HEK293 (cell line): ENCODE data around the gene ACSM5.

ENCODE experiments used
- CTCF ChIA-PET: fragments of 350-600 bp; formaldehyde crosslinking; extraction: SDS; loops from one replicate; lab custom pipeline; 2021; ENCODE audit warnings: antibody characterized with exemption; lab: Yijun Ruan, JAX
- POLR2A ChIA-PET: fragments of 300-600 bp; formaldehyde crosslinking; extraction: SDS; loops from one replicate; lab custom pipeline; 2020; ENCODE audit warnings: antibody characterized with exemption, inconsistent platforms; lab: Yijun Ruan, JAX
- H3K27ac ChIP-seq: fragments of 200-500 bp; sonication (Bioruptor generic); 2 replicates; pipeline ENCODE4 v1.5.1; 2014; ENCODE audit warnings: low read depth, low read length, control low read depth, inconsistent platforms; ENCODE audit errors: extremely low read depth
- H3K36me3 ChIP-seq, 2 experiments: fragments of 200-500 bp in 1 of 2; sonication (Bioruptor generic) in 1 of 2; 1 replicate in 1 of 2; 2 replicates in 1 of 2; pipeline ENCODE4 v1.5.1; 2014 to 2017; ENCODE audit warnings: inconsistent platforms in 2 of 2, low read length in 2 of 2; ENCODE audit not compliant: control insufficient read depth in 2 of 2, insufficient read depth in 1 of 2
- H3K4me1 ChIP-seq: fragments of 200-500 bp; sonication (Bioruptor generic); 2 replicates; pipeline ENCODE4 v1.5.1; 2014; ENCODE audit warnings: mild to moderate bottlenecking, low read length, inconsistent platforms; ENCODE audit not compliant: control insufficient read depth, insufficient read depth
- H3K4me3 ChIP-seq: 2 replicates; pipeline ENCODE4 v1.5.1; 2011; ENCODE audit warnings: low read depth, mild to moderate bottlenecking, control low read depth, low read length, moderate library complexity
- H3K9me3 ChIP-seq: fragments of 200-500 bp; sonication (Bioruptor generic); 2 replicates; pipeline ENCODE4 v1.5.1; 2014; ENCODE audit warnings: low read depth, low read length, inconsistent platforms; ENCODE audit not compliant: control insufficient read depth, insufficient read depth
- ELK4 ChIP-seq: IDR thresholded peaks from 2 replicates; pipeline ENCODE4 v1.6.1; 2011; ENCODE audit warnings: mild to moderate bottlenecking, low read depth, low read length, borderline replicate concordance
- GLIS2 ChIP-seq: fragments of 450-650 bp; formaldehyde crosslinking; IDR thresholded peaks from 2 replicates; pipeline ENCODE4 v1.5.1; 2016; ENCODE audit warnings: missing biosample characterization, missing genetic modification characterization
- HOXC10 ChIP-seq: sonication (generic); formaldehyde crosslinking; IDR thresholded peaks from 2 replicates; pipeline ENCODE4 v1.8.1; 2023; ENCODE audit warnings: mild to moderate bottlenecking, missing genetic modification reagents
- KLF8 ChIP-seq: fragments of 450-650 bp; formaldehyde crosslinking; IDR thresholded peaks from 2 replicates; pipeline ENCODE4 v1.5.1; 2016; ENCODE audit warnings: missing biosample characterization, missing genetic modification characterization
- MYNN ChIP-seq: fragments of 450-650 bp; formaldehyde crosslinking; IDR thresholded peaks from 2 replicates; pipeline ENCODE4 v1.5.1; 2016; ENCODE audit warnings: missing biosample characterization, missing genetic modification characterization, borderline replicate concordance
- SCRT1 ChIP-seq: fragments of 450-650 bp; formaldehyde crosslinking; IDR thresholded peaks from 2 replicates; pipeline ENCODE4 v1.5.1; 2016; ENCODE audit warnings: missing biosample characterization, missing genetic modification characterization, borderline replicate concordance
- ZFP37 ChIP-seq: fragments of 450-650 bp; formaldehyde crosslinking; IDR thresholded peaks from 2 replicates; pipeline ENCODE4 v1.5.1; 2016; ENCODE audit warnings: missing biosample characterization, missing genetic modification characterization
- ZNF112 ChIP-seq: fragments of 450-650 bp; formaldehyde crosslinking; IDR thresholded peaks from 2 replicates; pipeline ENCODE4 v1.5.0; 2017; ENCODE audit warnings: missing biosample characterization, missing genetic modification characterization
- ZNF174 ChIP-seq: fragments of 450-650 bp; formaldehyde crosslinking; IDR thresholded peaks from 2 replicates; pipeline ENCODE4 v1.5.0; 2017; ENCODE audit warnings: missing biosample characterization, mild to moderate bottlenecking, missing genetic modification characterization
- ZNF280D ChIP-seq: fragments of 450-650 bp; formaldehyde crosslinking; IDR thresholded peaks from 2 replicates; pipeline ENCODE4 v1.5.1; 2016; ENCODE audit warnings: missing biosample characterization, missing genetic modification characterization
- ZNF350 ChIP-seq: fragments of 450-650 bp; formaldehyde crosslinking; IDR thresholded peaks from 2 replicates; pipeline ENCODE4 v1.5.0; 2017; ENCODE audit warnings: missing biosample characterization, mild to moderate bottlenecking, missing genetic modification characterization
- ZNF394 ChIP-seq: fragments of 450-650 bp; formaldehyde crosslinking; IDR thresholded peaks from 2 replicates; pipeline ENCODE4 v1.5.1; 2016; ENCODE audit warnings: missing biosample characterization, missing genetic modification characterization, mild to moderate bottlenecking, moderate library complexity, borderline replicate concordance
- ZNF416 ChIP-seq: fragments of 450-650 bp; formaldehyde crosslinking; IDR thresholded peaks from 2 replicates; pipeline ENCODE4 v1.5.1; 2016; ENCODE audit warnings: missing biosample characterization, missing genetic modification characterization
- ZNF623 ChIP-seq: fragments of 450-650 bp; formaldehyde crosslinking; IDR thresholded peaks from 2 replicates; pipeline ENCODE4 v1.5.1; 2016; ENCODE audit warnings: missing biosample characterization, missing genetic modification characterization
- ZNF677 ChIP-seq: fragments of 450-650 bp; IDR thresholded peaks from 2 replicates; pipeline ENCODE4 v1.5.0; 2018; ENCODE audit warnings: missing biosample characterization, mild to moderate bottlenecking, missing genetic modification characterization, moderate library complexity
- ZNF768 ChIP-seq: fragments of 450-650 bp; formaldehyde crosslinking; IDR thresholded peaks from 2 replicates; pipeline ENCODE4 v1.5.1; 2018; ENCODE audit warnings: missing biosample characterization, mild to moderate bottlenecking, missing genetic modification characterization

ACSM5 gene

GRCh38 chr16:20359997-20360396 lies 49.3 kb upstream of the ACSM5 start (continued):
- TF ChIP-seq ZNF280D = no peak

- H3K4me1 ChIP-seq = no peaks in the 10 kb centered on the region
- no peaks in the 10 kb centered on the region for H3K36me3 ChIP-seq
- no peaks in the 10 kb centered on the region for H3K9me3 ChIP-seq
- no peak overlapping the region for H3K27ac ChIP-seq
- no peak overlapping the region for H3K4me3 ChIP-seq
- CTCF ChIA-PET = interaction anchor here (0.6 to 0.9 kb wide), 3 partner anchors 21 to 785 kb away, joined by 3 read pairs; no protein-coding TSS in a partner anchor
- POLR2A ChIA-PET = no interaction called here
- TF ChIP-seq ZNF416 (tag by site-specific recombination) (no peak), ZNF394 (tag by site-specific recombination) (no peak)
Measured at GRCh38 chr16:20363191-20363590, 46.1 kb upstream of the ACSM5 start.

GRCh38 chr16:20364051-20364450 lies 45.3 kb upstream of the ACSM5 start:
- H3K4me1 ChIP-seq = no peaks in the 10 kb centered on the region
- CTCF ChIA-PET = interaction anchor here (0.7 kb wide), 2 partner anchors 20 to 762 kb away, joined by 3 read pairs; no protein-coding TSS in a partner anchor

GRCh38 chr16:20369452-20370054 lies 39.8 kb upstream of the ACSM5 start:
- ChIA-PET CTCF (interaction anchor here (0.7 to 1.3 kb wide), 3 partner anchors 10 to 470 kb away, joined by 3 to 5 read pairs (median 3); no protein-coding TSS in a partner anchor), POLR2A (no interaction called here)
- Histone ChIP-seq H3K27ac (no peak overlapping the region), H3K36me3 (no peaks in the 10 kb centered on the region), H3K4me3 (no peak overlapping the region), H3K4me1 (no peaks in the 10 kb centered on the region)
- TF ChIP-seq ZNF174 (tag by site-specific recombination) (no peak), ZNF768 (no peak), ELK4 (no peak), ZNF280D (no peak), HOXC10 (CRISPR knock-in tag) (no peak), SCRT1 (tag by site-specific recombination) (no peak), KLF8 (tag by site-specific recombination) (no peak)
- TF ChIP-seq, all 188 proteins: peak for 0
- no peaks in the 10 kb centered on the region for H3K9me3 ChIP-seq

More at GRCh38 chr16:20364051-20364450, 45.3 kb upstream of the ACSM5 start:
- Histone ChIP-seq H3K27ac (no peak overlapping the region), H3K9me3 (no peaks in the 10 kb centered on the region), H3K36me3 (no peaks in the 10 kb centered on the region), H3K4me3 (no peak overlapping the region)
- POLR2A ChIA-PET = no interaction called here
- TF ChIP-seq ZNF350 (tag by site-specific recombination) (no peak), MYNN (no peak), ZNF623 (tag by site-specific recombination) (no peak), KLF8 (tag by site-specific recombination) (no peak), ZNF112 (tag by site-specific recombination) (no peak), ZNF677 (no peak), ZFP37 (no peak), GLIS2 (tag by site-specific recombination) (no peak), ZNF768 (no peak)
- TF ChIP-seq, all 188 proteins: peak for 0
